Measurements from ENCODE around the gene TMSB4X.

DNA sequence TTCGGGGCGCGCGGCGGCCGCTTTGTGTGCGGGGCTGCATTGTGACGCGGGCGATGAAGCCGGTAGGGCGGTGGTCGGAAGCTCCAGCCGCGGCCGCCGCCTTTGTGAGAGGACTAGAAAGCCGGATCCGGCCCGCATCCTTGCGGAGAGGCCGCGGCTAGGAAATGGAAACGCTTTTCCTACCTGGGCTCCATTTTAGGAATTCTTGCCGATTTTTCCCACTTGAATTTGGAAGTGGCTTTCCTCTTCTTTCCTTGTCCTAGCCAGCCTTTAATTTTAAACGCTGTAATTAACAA is 708 bp downstream of the TMSB4X start:
- TF ChIP-seq POLR2AphosphoS5 (IDR thresholded peaks at IDR 0.05) (peak in 1 of 3 donors; percentile 23), POLR2A (IDR thresholded peaks at IDR 0.05) (no peak)
- TF ChIP-seq, protein P1, sequence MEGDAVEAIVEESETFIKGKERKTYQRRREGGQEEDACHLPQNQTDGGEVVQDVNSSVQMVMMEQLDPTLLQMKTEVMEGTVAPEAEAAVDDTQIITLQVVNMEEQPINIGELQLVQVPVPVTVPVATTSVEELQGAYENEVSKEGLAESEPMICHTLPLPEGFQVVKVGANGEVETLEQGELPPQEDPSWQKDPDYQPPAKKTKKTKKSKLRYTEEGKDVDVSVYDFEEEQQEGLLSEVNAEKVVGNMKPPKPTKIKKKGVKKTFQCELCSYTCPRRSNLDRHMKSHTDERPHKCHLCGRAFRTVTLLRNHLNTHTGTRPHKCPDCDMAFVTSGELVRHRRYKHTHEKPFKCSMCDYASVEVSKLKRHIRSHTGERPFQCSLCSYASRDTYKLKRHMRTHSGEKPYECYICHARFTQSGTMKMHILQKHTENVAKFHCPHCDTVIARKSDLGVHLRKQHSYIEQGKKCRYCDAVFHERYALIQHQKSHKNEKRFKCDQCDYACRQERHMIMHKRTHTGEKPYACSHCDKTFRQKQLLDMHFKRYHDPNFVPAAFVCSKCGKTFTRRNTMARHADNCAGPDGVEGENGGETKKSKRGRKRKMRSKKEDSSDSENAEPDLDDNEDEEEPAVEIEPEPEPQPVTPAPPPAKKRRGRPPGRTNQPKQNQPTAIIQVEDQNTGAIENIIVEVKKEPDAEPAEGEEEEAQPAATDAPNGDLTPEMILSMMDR (IDR thresholded peaks at IDR 0.05) = no peak

All from stomach (tissue), 4 donors.